Gastrocnemius medialis (tissue), 4 donors: Measurements from ENCODE around the gene UNC13C.

Experiments used
- CTCF ChIP-seq, 5 experiments: fragments of 450-650 bp in 3 of 5; fragments of 200-600 bp in 2 of 5; sonication (generic) in 2 of 5; IDR thresholded peaks in 4 of 5; conservative IDR thresholded peaks in 1 of 5; 1 replicate in 4 of 5; 2 replicates in 1 of 5; pipeline ENCODE4 v1.5.1; 2016 to 2019; ENCODE audit warnings: antibody characterized with exemption in 5 of 5, mild to moderate bottlenecking in 3 of 5, moderate library complexity in 3 of 5
- POLR2A ChIP-seq, 2 donors: fragments of 450-650 bp; IDR thresholded peaks; one replicate each; pipeline ENCODE4 v1.6.1; 2017; ENCODE audit warnings: antibody characterized with exemption in 2 of 2, mild to moderate bottlenecking in 2 of 2, moderate library complexity in 2 of 2

- TF ChIP-seq POLR2A (IDR thresholded peaks at IDR 0.05) (no peak), CTCF (IDR thresholded peaks at IDR 0.05 in 4 of 5, conservative IDR thresholded peaks at IDR 0.05 in 1 of 5) (no peak)
Measured at GRCh38 chr15:54119051-54119450, 140.8 kb downstream of the UNC13C start.
